ENCODE measurements around the gene ZNF217. TPM values are rescaled to one million over a fixed set of nuclear protein-coding genes. Genes with fewer than 3 reads are reported as not detected.

The ZNF217 gene
- total and polyA plus RNA-seq, 2 experiments from 2014 or later = 4.7 to 32.4 TPM

GRCh38 chr20:53602661-53603060, 9.0 kb upstream of the ZNF217 start:
- Histone ChIP-seq H3K79me2 (peaks cover 3% of the 10 kb centered on the region), H3K4me3 (no peak overlapping the region), H3K27ac (no peak overlapping the region), H3K4me1 (ENCODE audit: insufficient read depth) (peaks cover 3% of the 10 kb centered on the region), H3K36me3 (replicated peaks; ENCODE audit: insufficient read depth, low read depth) (no peaks in the 10 kb centered on the region), H3K27me3 (no peaks in the 10 kb centered on the region), H3K9me2 (replicated peaks; ENCODE audit: insufficient read depth) (no peaks in the 10 kb centered on the region), H3K9me3 (ENCODE audit: low read depth) (no peaks in the 10 kb centered on the region), H3K4me2 (no peak overlapping the region), H2AFZ (no peak overlapping the region), H4K20me1 (ENCODE audit: insufficient read depth, poor library complexity, severe bottlenecking) (no peaks in the 10 kb centered on the region)
- TF ChIP-seq EZH2phosphoT487 (IDR thresholded peaks at IDR 0.05; ENCODE audit: low read depth, severe bottlenecking, unreplicated experiment) (no peak), EZH2 (IDR thresholded peaks at IDR 0.05; ENCODE audit: borderline replicate concordance) (no peak)
- TF ChIP-seq, protein P1, sequence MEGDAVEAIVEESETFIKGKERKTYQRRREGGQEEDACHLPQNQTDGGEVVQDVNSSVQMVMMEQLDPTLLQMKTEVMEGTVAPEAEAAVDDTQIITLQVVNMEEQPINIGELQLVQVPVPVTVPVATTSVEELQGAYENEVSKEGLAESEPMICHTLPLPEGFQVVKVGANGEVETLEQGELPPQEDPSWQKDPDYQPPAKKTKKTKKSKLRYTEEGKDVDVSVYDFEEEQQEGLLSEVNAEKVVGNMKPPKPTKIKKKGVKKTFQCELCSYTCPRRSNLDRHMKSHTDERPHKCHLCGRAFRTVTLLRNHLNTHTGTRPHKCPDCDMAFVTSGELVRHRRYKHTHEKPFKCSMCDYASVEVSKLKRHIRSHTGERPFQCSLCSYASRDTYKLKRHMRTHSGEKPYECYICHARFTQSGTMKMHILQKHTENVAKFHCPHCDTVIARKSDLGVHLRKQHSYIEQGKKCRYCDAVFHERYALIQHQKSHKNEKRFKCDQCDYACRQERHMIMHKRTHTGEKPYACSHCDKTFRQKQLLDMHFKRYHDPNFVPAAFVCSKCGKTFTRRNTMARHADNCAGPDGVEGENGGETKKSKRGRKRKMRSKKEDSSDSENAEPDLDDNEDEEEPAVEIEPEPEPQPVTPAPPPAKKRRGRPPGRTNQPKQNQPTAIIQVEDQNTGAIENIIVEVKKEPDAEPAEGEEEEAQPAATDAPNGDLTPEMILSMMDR (IDR thresholded peaks at IDR 0.05; ENCODE audit: poor library complexity) = no peak
- DNase-seq (ENCODE audit: low spot score) = no peak
- 96% methylated on average over 1 of the region's 1 CpG for WGBS (ENCODE audit: low lambda C conversion rate, missing lambda C conversion rate)

DNA sequence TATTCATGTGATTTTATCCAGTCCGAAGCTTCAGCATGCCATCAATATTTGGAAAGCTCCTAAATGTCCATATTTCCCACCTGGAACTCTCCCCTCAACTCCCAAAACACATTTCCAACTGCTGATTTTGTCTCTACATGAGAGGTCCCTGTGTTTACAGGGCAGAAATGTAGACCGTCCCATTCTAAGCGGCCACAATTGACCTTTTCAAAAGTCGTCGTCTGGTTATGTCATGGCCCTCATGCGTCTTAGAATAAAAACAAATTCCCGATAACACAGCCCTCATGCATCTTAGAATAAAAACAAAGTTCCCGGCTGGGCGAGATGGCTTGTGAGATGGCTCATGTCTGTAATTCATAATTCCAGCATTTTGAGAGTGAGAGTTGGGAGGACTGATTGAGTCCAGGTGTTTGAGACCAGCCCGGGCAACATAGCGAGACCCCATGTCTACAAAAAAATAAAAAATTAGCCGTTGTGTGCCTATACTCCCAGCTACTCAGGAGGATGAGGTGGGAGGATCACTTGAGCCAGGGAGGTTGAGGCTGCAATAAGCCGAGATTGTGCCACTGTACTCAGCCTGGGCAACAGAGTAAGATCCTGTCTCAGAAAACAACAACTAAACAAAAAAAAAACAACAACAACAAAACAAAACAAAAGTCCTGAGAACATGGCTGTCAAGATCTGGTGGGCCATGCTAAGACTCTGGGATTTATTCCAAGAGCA, 6.4 kb upstream of the ZNF217 start:
- H3K9me2 ChIP-seq (replicated peaks; ENCODE audit: insufficient read depth) = no peaks in the 10 kb centered on the region
- H3K36me3 ChIP-seq (replicated peaks; ENCODE audit: insufficient read depth, low read depth) = no peaks in the 10 kb centered on the region
- TF ChIP-seq EZH2phosphoT487 (IDR thresholded peaks at IDR 0.05; ENCODE audit: low read depth, severe bottlenecking, unreplicated experiment) (no peak), EZH2 (IDR thresholded peaks at IDR 0.05; ENCODE audit: borderline replicate concordance) (no peak)
- TF ChIP-seq, protein P1 (IDR thresholded peaks at IDR 0.05; ENCODE audit: poor library complexity) = no peak
- no peak for DNase-seq (ENCODE audit: low spot score)
- no peaks in the 10 kb centered on the region for H4K20me1 ChIP-seq (ENCODE audit: insufficient read depth, poor library complexity, severe bottlenecking)
- H3K4me2 ChIP-seq = no peak overlapping the region
- H3K27ac ChIP-seq = no peak overlapping the region
- peaks cover 5% of the 10 kb centered on the region for H3K79me2 ChIP-seq
- WGBS (ENCODE audit: low lambda C conversion rate, missing lambda C conversion rate) = 97% methylated on average over 13 of the region's 13 CpGs
- no peaks in the 10 kb centered on the region for H3K9me3 ChIP-seq (ENCODE audit: low read depth)
- H3K4me1 ChIP-seq (ENCODE audit: insufficient read depth) = peaks cover 19% of the 10 kb centered on the region
- no peak overlapping the region for H3K4me3 ChIP-seq
- no peak overlapping the region for H2AFZ ChIP-seq
- no peaks in the 10 kb centered on the region for H3K27me3 ChIP-seq

DNA sequence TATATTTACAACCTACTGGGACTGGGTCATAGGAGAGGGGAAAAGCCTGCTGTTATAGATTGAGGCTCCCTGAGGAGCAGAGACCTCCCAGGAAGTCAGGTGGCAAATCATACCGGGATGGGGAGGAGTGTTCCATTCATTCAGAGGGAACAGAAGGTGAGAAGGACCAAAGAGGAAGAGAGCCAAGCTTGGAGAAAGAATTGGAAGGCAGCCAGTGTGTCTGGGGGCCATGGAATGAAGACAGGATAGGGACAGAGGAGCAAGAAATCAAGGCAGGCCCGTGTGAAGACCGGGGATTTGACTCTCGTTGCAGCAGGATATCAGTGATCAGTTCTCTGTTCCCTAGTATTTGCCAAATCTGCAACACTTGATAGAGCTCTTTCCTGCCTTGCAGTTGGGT, 5.7 kb upstream of the ZNF217 start:
- TF ChIP-seq EZH2 (IDR thresholded peaks at IDR 0.05; ENCODE audit: borderline replicate concordance) = no peak
- TF ChIP-seq EZH2phosphoT487 (IDR thresholded peaks at IDR 0.05; ENCODE audit: low read depth, severe bottlenecking, unreplicated experiment) = no peak
- TF ChIP-seq, protein P1 (IDR thresholded peaks at IDR 0.05; ENCODE audit: poor library complexity) = no peak
- Histone ChIP-seq H3K27ac (no peak overlapping the region), H3K9me2 (replicated peaks; ENCODE audit: insufficient read depth) (no peaks in the 10 kb centered on the region), H2AFZ (no peak overlapping the region), H3K4me2 (no peak overlapping the region), H4K20me1 (ENCODE audit: insufficient read depth, poor library complexity, severe bottlenecking) (no peaks in the 10 kb centered on the region), H3K79me2 (peaks cover 6% of the 10 kb centered on the region), H3K9me3 (ENCODE audit: low read depth) (no peaks in the 10 kb centered on the region), H3K4me1 (ENCODE audit: insufficient read depth) (peaks cover 19% of the 10 kb centered on the region), H3K36me3 (replicated peaks; ENCODE audit: insufficient read depth, low read depth) (no peaks in the 10 kb centered on the region), H3K4me3 (no peak overlapping the region), H3K27me3 (no peaks in the 10 kb centered on the region)
- DNase-seq (ENCODE audit: low spot score) = no peak
- 43% methylated on average over 4 of the region's 4 CpGs for WGBS (ENCODE audit: low lambda C conversion rate, missing lambda C conversion rate)

Data from hepatocyte (in vitro differentiated cells).